ENCODE results near the gene IRF4.

GRCh38 chr6:428047-428603 is 36.6 kb downstream of the IRF4 start:
- TF ChIP-seq CTCF (IDR thresholded peaks at IDR 0.05) = no peak
- no peak for TF ChIP-seq MAX (IDR thresholded peaks at IDR 0.05; ENCODE audit: low read depth)
- no peak for TF ChIP-seq USF1 (IDR thresholded peaks at IDR 0.05; ENCODE audit: borderline replicate concordance, low read depth)
- TF ChIP-seq POLR2AphosphoS5 (IDR thresholded peaks at IDR 0.05; ENCODE audit: low read depth, low read length) = no peak
- no peak for TF ChIP-seq SIN3A (IDR thresholded peaks at IDR 0.05; ENCODE audit: borderline replicate concordance, low read depth, low read length)
- TF ChIP-seq MXI1 (IDR thresholded peaks at IDR 0.05; ENCODE audit: low read depth, low read length) = no peak
- TF ChIP-seq YY1 (IDR thresholded peaks at IDR 0.05; ENCODE audit: low read depth) = no peak
- no peak for TF ChIP-seq FOSL2 (IDR thresholded peaks at IDR 0.05; ENCODE audit: borderline replicate concordance, low read depth)
- no peak for TF ChIP-seq REST (IDR thresholded peaks at IDR 0.05; ENCODE audit: low read depth, low read length)
- TF ChIP-seq NRF1 (IDR thresholded peaks at IDR 0.05; ENCODE audit: low read depth, low read length) = no peak

Measured in SK-N-SH (cell line).